Measurements from ENCODE around the gene PTPRD. TPM values are rescaled to one million over a fixed set of nuclear protein-coding genes. Genes with fewer than 3 reads are reported as not detected.

The PTPRD gene
- polyA plus RNA-seq, 1 donor = 55.8 TPM

GRCh38 chr9:8831568-8831967 lies 1781.2 kb downstream of the PTPRD start:
- no peak for DNase-seq (ENCODE audit: low read depth)

GRCh38 chr9:8826281-8826680 lies 1786.5 kb downstream of the PTPRD start:
- DNase-seq (ENCODE audit: low read depth) = no peak

GRCh38 chr9:8825585-8826147 lies 1787.1 kb downstream of the PTPRD start:
- no peak for DNase-seq (ENCODE audit: low read depth)

- no peak for DNase-seq (ENCODE audit: low read depth)
Measured at GRCh38 chr9:8823131-8823895, 1789.5 kb downstream of the PTPRD start.

- DNase-seq (ENCODE audit: low read depth) = no peak
Measured at GRCh38 chr9:8822667-8823025, 1790.2 kb downstream of the PTPRD start.

- DNase-seq (ENCODE audit: low read depth) = no peak
Measured at GRCh38 chr9:8821910-8822666, 1790.7 kb downstream of the PTPRD start.

GRCh38 chr9:8817335-8817734 lies 1795.5 kb downstream of the PTPRD start:
- DNase-seq (ENCODE audit: low read depth) = no peak

GRCh38 chr9:8816361-8816760 lies 1796.4 kb downstream of the PTPRD start:
- DNase-seq (ENCODE audit: low read depth) = peak; percentile 4

GRCh38 chr9:8815931-8816330 lies 1796.9 kb downstream of the PTPRD start:
- no peak for DNase-seq (ENCODE audit: low read depth)

- no peak for DNase-seq (ENCODE audit: low read depth)
Measured at GRCh38 chr9:8815219-8815618, 1797.6 kb downstream of the PTPRD start.

- no peak for DNase-seq (ENCODE audit: low read depth)
Measured at GRCh38 chr9:8812888-8813287, 1799.9 kb downstream of the PTPRD start.

GRCh38 chr9:8809741-8810140 lies 1803.1 kb downstream of the PTPRD start:
- DNase-seq (ENCODE audit: low read depth) = no peak

- no peak for DNase-seq (ENCODE audit: low read depth)
Measured at GRCh38 chr9:8806150-8806549, 1806.7 kb downstream of the PTPRD start.

- no peak for DNase-seq (ENCODE audit: low read depth)
Measured at GRCh38 chr9:8804613-8805012, 1808.2 kb downstream of the PTPRD start.

GRCh38 chr9:8802242-8802641 lies 1810.6 kb downstream of the PTPRD start:
- DNase-seq (ENCODE audit: low read depth) = no peak

- no peak for DNase-seq (ENCODE audit: low read depth)
Measured at GRCh38 chr9:8800196-8800595, 1812.6 kb downstream of the PTPRD start.

GRCh38 chr9:8799615-8800014 lies 1813.2 kb downstream of the PTPRD start:
- DNase-seq (ENCODE audit: low read depth) = no peak

- no peak for DNase-seq (ENCODE audit: low read depth)
Measured at GRCh38 chr9:8799206-8799605, 1813.6 kb downstream of the PTPRD start.

GRCh38 chr9:8784838-8785237 lies 1828.0 kb downstream of the PTPRD start:
- no peak for DNase-seq (ENCODE audit: low read depth)

GRCh38 chr9:8783941-8784340 lies 1828.9 kb downstream of the PTPRD start:
- DNase-seq (ENCODE audit: low read depth) = no peak

- no peak for DNase-seq (ENCODE audit: low read depth)
Measured at GRCh38 chr9:8782237-8782636, 1830.6 kb downstream of the PTPRD start.

- no peak for DNase-seq (ENCODE audit: low read depth)
Measured at GRCh38 chr9:8781458-8781857, 1831.3 kb downstream of the PTPRD start.

GRCh38 chr9:8780386-8780785 lies 1832.4 kb downstream of the PTPRD start:
- DNase-seq (ENCODE audit: low read depth) = no peak

Measured in forelimb muscle (tissue), 1 donor.